ENCODE results near the gene SLC35G6. TPM values are rescaled to one million over a fixed set of nuclear protein-coding genes. Genes with fewer than 3 reads are reported as not detected.
"Not testable (repeated sequence)": the region's sequence is repeated elsewhere in the genome, so short reads cannot be mapped to it uniquely, and the experiment has no call there.

Gene SLC35G6
- total RNA-seq: not detected in 2 replicates
- long read RNA-seq: 0 reads

- not testable (repeated sequence) for H3K36me3 Mint-ChIP-seq (ENCODE audit: insufficient read depth); H3K9me3 Mint-ChIP-seq (ENCODE audit: low read depth); DNase-seq (ENCODE audit: low spot score, unreplicated experiment); H3K27me3 Mint-ChIP-seq
- Mint-ChIP-seq H3K4me1 (ENCODE audit: low read depth) (peaks cover 60% of the 10 kb centered on the region), H3K27ac (peak within 1 kb of the TSS; percentile 100), H3K4me3 (ENCODE audit: low read depth) (peak within 1 kb of the TSS; percentile 95)
Observed at GRCh38 chr17:7481275-7481674, at the start of gene SLC35G6. Gene SLC35G6 (plus strand): TSS chr17:7481446. CDS start chr17:7481517, 71 bp downstream.

- H3K4me3 Mint-ChIP-seq (ENCODE audit: low read depth): no peak overlapping the region
- no peaks in the 10 kb centered on the region for H3K36me3 Mint-ChIP-seq (ENCODE audit: insufficient read depth)
- H3K27me3 Mint-ChIP-seq: peaks cover 10% of the 10 kb centered on the region
- TF ChIP-seq CTCF (IDR thresholded peaks at IDR 0.05; ENCODE audit: unreplicated experiment): no peak
- H3K4me1 Mint-ChIP-seq (ENCODE audit: low read depth): peaks cover 3% of the 10 kb centered on the region
- H3K27ac Mint-ChIP-seq: no peak overlapping the region
- no peak for DNase-seq (ENCODE audit: low spot score, unreplicated experiment)
- H3K9me3 Mint-ChIP-seq (ENCODE audit: low read depth): no peaks in the 10 kb centered on the region
Observed at GRCh38 chr17:7432296-7432695, 49.0 kb upstream of the SLC35G6 start.

- Mint-ChIP-seq H3K36me3 (ENCODE audit: insufficient read depth) (no peaks in the 10 kb centered on the region), H3K9me3 (ENCODE audit: low read depth) (no peaks in the 10 kb centered on the region), H3K27me3 (peaks cover 32% of the 10 kb centered on the region), H3K4me1 (ENCODE audit: low read depth) (peaks cover 22% of the 10 kb centered on the region), H3K27ac (peak overlapping the region; percentile 97), H3K4me3 (ENCODE audit: low read depth) (peak overlapping the region; percentile 86)
- TF ChIP-seq CTCF (IDR thresholded peaks at IDR 0.05; ENCODE audit: unreplicated experiment): peak; percentile 51
- peak; percentile 43 for DNase-seq (ENCODE audit: low spot score, unreplicated experiment)
Observed at GRCh38 chr17:7435676-7436555, 45.3 kb upstream of the SLC35G6 start.

- H3K27me3 Mint-ChIP-seq: peaks cover 39% of the 10 kb centered on the region
- DNase-seq (ENCODE audit: low spot score, unreplicated experiment): peak; percentile 80
- peak overlapping the region; percentile 97 for H3K27ac Mint-ChIP-seq
- H3K36me3 Mint-ChIP-seq (ENCODE audit: insufficient read depth): no peaks in the 10 kb centered on the region
- peaks cover 23% of the 10 kb centered on the region for H3K4me1 Mint-ChIP-seq (ENCODE audit: low read depth)
- H3K4me3 Mint-ChIP-seq (ENCODE audit: low read depth): peak overlapping the region; percentile 86
- TF ChIP-seq CTCF (IDR thresholded peaks at IDR 0.05; ENCODE audit: unreplicated experiment): peak; percentile 84
- H3K9me3 Mint-ChIP-seq (ENCODE audit: low read depth): no peaks in the 10 kb centered on the region
Observed at GRCh38 chr17:7436556-7437368, 44.5 kb upstream of the SLC35G6 start.

- no peak overlapping the region for H3K27ac Mint-ChIP-seq
- H3K4me1 Mint-ChIP-seq (ENCODE audit: low read depth): peaks cover 23% of the 10 kb centered on the region
- peak overlapping the region; percentile 56 for H3K4me3 Mint-ChIP-seq (ENCODE audit: low read depth)
- no peaks in the 10 kb centered on the region for H3K9me3 Mint-ChIP-seq (ENCODE audit: low read depth)
- no peak for DNase-seq (ENCODE audit: low spot score, unreplicated experiment)
- H3K27me3 Mint-ChIP-seq: peaks cover 44% of the 10 kb centered on the region
- no peaks in the 10 kb centered on the region for H3K36me3 Mint-ChIP-seq (ENCODE audit: insufficient read depth)
- no peak for TF ChIP-seq CTCF (IDR thresholded peaks at IDR 0.05; ENCODE audit: unreplicated experiment)
Observed at GRCh38 chr17:7437369-7437863, 43.8 kb upstream of the SLC35G6 start.

All from progenitor cell of endocrine pancreas (in vitro differentiated cells).